Keratinocyte (primary cell): Measurements from ENCODE around the gene OPTN.

ENCODE experiments used
- EZH2 ChIP-seq: IDR thresholded peaks from one replicate; pipeline ENCODE4 v1.6.1; 2012; ENCODE audit warnings: inconsistent platforms, mild to moderate bottlenecking, low read length, moderate library complexity
- TF ChIP-seq, protein P1 (sequence below), 3 experiments: IDR thresholded peaks in 1 of 3; conservative IDR thresholded peaks in 1 of 3; optimal IDR thresholded peaks in 1 of 3; 2 replicates in 2 of 3; 3 replicates in 1 of 3; pipeline versions ENCODE3 to v1.5.1; 2011; ENCODE audit warnings: low read length in 3 of 3, mild to moderate bottlenecking in 3 of 3, moderate library complexity in 2 of 3, control low read depth in 1 of 3, inconsistent platforms in 1 of 3; ENCODE audit not compliant: insufficient read depth in 2 of 3; ENCODE audit errors: extremely low read depth in 1 of 3

DNA sequence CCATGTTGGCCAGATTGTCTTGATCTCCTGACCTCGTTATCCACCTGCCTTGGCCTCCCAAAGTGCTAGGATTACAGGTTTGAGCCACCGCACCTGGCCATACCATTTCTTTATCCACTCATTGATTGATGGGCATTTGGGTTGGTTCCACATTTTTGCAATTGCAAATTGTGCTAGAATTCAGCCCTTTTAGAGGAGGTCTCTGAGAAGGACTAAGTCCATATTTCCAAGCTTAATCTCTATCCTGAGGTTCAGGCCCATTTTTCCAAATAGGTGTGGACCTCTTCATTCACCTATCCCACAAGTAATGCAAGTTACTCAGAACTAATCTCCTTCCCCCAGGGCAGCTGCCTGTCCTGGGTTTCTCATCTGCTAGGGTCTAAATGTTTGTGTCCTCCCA, 9.7 kb upstream of the OPTN start:
- TF ChIP-seq, protein P1, sequence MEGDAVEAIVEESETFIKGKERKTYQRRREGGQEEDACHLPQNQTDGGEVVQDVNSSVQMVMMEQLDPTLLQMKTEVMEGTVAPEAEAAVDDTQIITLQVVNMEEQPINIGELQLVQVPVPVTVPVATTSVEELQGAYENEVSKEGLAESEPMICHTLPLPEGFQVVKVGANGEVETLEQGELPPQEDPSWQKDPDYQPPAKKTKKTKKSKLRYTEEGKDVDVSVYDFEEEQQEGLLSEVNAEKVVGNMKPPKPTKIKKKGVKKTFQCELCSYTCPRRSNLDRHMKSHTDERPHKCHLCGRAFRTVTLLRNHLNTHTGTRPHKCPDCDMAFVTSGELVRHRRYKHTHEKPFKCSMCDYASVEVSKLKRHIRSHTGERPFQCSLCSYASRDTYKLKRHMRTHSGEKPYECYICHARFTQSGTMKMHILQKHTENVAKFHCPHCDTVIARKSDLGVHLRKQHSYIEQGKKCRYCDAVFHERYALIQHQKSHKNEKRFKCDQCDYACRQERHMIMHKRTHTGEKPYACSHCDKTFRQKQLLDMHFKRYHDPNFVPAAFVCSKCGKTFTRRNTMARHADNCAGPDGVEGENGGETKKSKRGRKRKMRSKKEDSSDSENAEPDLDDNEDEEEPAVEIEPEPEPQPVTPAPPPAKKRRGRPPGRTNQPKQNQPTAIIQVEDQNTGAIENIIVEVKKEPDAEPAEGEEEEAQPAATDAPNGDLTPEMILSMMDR (optimal IDR thresholded peaks at IDR 0.05 in 1 of 3, IDR thresholded peaks at IDR 0.05 in 1 of 3, conservative IDR thresholded peaks at IDR 0.05 in 1 of 3; ENCODE audit: extremely low read depth in 1 of 3, insufficient read depth in 2 of 3, low read length in 3 of 3) = no peak
- no peak for TF ChIP-seq EZH2
